GM23338 (cell line): ENCODE results near the gene MYO15B. TPM values are rescaled to one million over a fixed set of nuclear protein-coding genes. Genes with fewer than 3 reads are reported as not detected.

Source experiments
- ATAC-seq: fragments of 200-7000 bp; cut with Tn5 transposase; 3 replicates; pipeline ENCODE4 v1.9.1; 2020
- DNase-seq: peaks from one replicate; pipeline ENCODE4 v3.0.0-alpha.2; 2015; ENCODE audit warnings: low spot score
- H2AFZ ChIP-seq: fragments of 200-600 bp; sonication (generic); 2 replicates; pipeline ENCODE4 v1.8.0; 2016; ENCODE audit warnings: antibody characterized with exemption, mild to moderate bottlenecking, moderate library complexity
- H3F3A ChIP-seq: fragments of 200-600 bp; sonication (generic); replicated peaks from 2 replicates; pipeline ENCODE4 v1.8.0; 2017; ENCODE audit warnings: antibody characterized with exemption, mixed run types, low read depth
- H3K27ac ChIP-seq: fragments of 200-600 bp; sonication (generic); 2 replicates; pipeline ENCODE4 v1.6.1; 2016; ENCODE audit warnings: low read depth
- H3K27me3 ChIP-seq: fragments of 200-600 bp; sonication (generic); 2 replicates; pipeline ENCODE4 v1.8.0; 2016; ENCODE audit warnings: mild to moderate bottlenecking, mixed run types, moderate library complexity; ENCODE audit not compliant: insufficient read depth
- H3K36me3 ChIP-seq: fragments of 200-600 bp; sonication (generic); 2 replicates; pipeline ENCODE4 v1.8.0; 2016; ENCODE audit warnings: mild to moderate bottlenecking; ENCODE audit not compliant: insufficient read depth
- H3K4me1 ChIP-seq: fragments of 200-600 bp; sonication (generic); 2 replicates; pipeline ENCODE4 v1.8.0; 2016; ENCODE audit warnings: mild to moderate bottlenecking, moderate library complexity; ENCODE audit not compliant: insufficient read depth
- H3K4me2 ChIP-seq: fragments of 200-600 bp; sonication (generic); 2 replicates; pipeline ENCODE4 v1.7.1; 2017; ENCODE audit warnings: mixed run types
- H3K4me3 ChIP-seq: fragments of 200-600 bp; sonication (generic); 2 replicates; pipeline ENCODE4 v1.6.1; 2016; ENCODE audit warnings: mixed run types
- H3K79me2 ChIP-seq: fragments of 200-600 bp; sonication (generic); replicated peaks from 2 replicates; pipeline ENCODE4 v1.8.0; 2017; ENCODE audit warnings: mild to moderate bottlenecking; ENCODE audit not compliant: insufficient read depth
- H3K9me2 ChIP-seq: fragments of 200-600 bp; sonication (generic); 2 replicates; pipeline ENCODE4 v1.8.0; 2017; ENCODE audit not compliant: insufficient read depth
- H4K20me1 ChIP-seq: fragments of 200-600 bp; sonication (generic); replicated peaks from 2 replicates; pipeline ENCODE4 v1.8.0; 2017; ENCODE audit warnings: mild to moderate bottlenecking; ENCODE audit not compliant: insufficient read depth
- H3K27ac Mint-ChIP-seq: 2 replicates; pipeline ENCODE4 v1.8.0; 2020; ENCODE audit warnings: inconsistent platforms, mild to moderate bottlenecking, moderate library complexity, mixed read lengths
- H3K27me3 Mint-ChIP-seq: 3 replicates; pipeline ENCODE4 v1.8.0; 2022; ENCODE audit warnings: low read depth, mild to moderate bottlenecking, moderate library complexity, mixed read lengths, inconsistent platforms; ENCODE audit not compliant: insufficient read depth, poor library complexity
- H3K36me3 Mint-ChIP-seq: 3 replicates; pipeline ENCODE4 v1.8.0; 2021; ENCODE audit warnings: low read depth, mild to moderate bottlenecking, inconsistent platforms, moderate library complexity, mixed read lengths
- H3K4me1 Mint-ChIP-seq: 3 replicates; pipeline ENCODE4 v1.8.0; 2020; ENCODE audit warnings: mild to moderate bottlenecking, inconsistent platforms, mixed read lengths
- H3K4me3 Mint-ChIP-seq: 3 replicates; pipeline ENCODE4 v1.8.0; 2021; ENCODE audit warnings: moderate library complexity, mild to moderate bottlenecking, inconsistent platforms, mixed read lengths
- H3K9me3 Mint-ChIP-seq: 3 replicates; pipeline ENCODE4 v1.8.0; 2020; ENCODE audit warnings: moderate library complexity, mild to moderate bottlenecking, inconsistent platforms, mixed read lengths
- JUNB ChIP-seq: IDR thresholded peaks from one replicate; pipeline ENCODE4 v1.6.1; 2016; ENCODE audit warnings: antibody characterized with exemption; ENCODE audit not compliant: unreplicated experiment
- NANOG ChIP-seq: IDR thresholded peaks from 2 replicates; pipeline ENCODE4 v1.6.1; 2016; ENCODE audit warnings: antibody characterized with exemption, borderline replicate concordance
- STAT1 ChIP-seq: IDR thresholded peaks from one replicate; pipeline ENCODE4 v1.6.1; 2016; ENCODE audit warnings: antibody characterized with exemption; ENCODE audit not compliant: unreplicated experiment
- ZNF114 ChIP-seq: fragments of 250-450 bp; sonication (Bioruptor Pico); IDR thresholded peaks from 2 replicates; pipeline ENCODE4 v1.5.0; 2020; ENCODE audit warnings: mild to moderate bottlenecking, moderate library complexity
- ZNF331 ChIP-seq: fragments of 250-450 bp; sonication (Bioruptor Pico); IDR thresholded peaks from 2 replicates; pipeline ENCODE4 v1.5.0; 2020; ENCODE audit warnings: low read depth, mild to moderate bottlenecking, moderate library complexity
- long read RNA-seq: library from polyadenylated mRNA; unstranded; transcript quantifications from one replicate; pipeline ENCODE4 v2.0.0, GENCODE V29; 2020; ENCODE audit not compliant: unreplicated experiment
- polyA plus RNA-seq: library from polyadenylated mRNA; unstranded; fragments of >200 nt; fragmentation: Nextera tagmentation; extraction: Ambion mirVana; gene quantifications from 2 replicates; pipeline ENCODE4 v1.2.1, GENCODE V29; 2016
- total RNA-seq: library from RNA; depleted of rRNA; stranded (reverse); fragments of >200 nt; shearing (Covaris generic); gene quantifications from 2 replicates; pipeline ENCODE4 v1.2.3, GENCODE V29; 2014; rRNA removed
- TF ChIP-seq, protein P1 (sequence below), 2 experiments: fragments of 200-600 bp in 1 of 2; sonication (generic) in 1 of 2; conservative IDR thresholded peaks; 2 replicates each; pipeline versions ENCODE4 v1.5.1 to v1.6.1; 2016 to 2017; ENCODE audit warnings: antibody characterized with exemption in 2 of 2, low read depth in 2 of 2, mild to moderate bottlenecking in 2 of 2, moderate library complexity in 1 of 2
- TF ChIP-seq, protein P2 (sequence below): IDR thresholded peaks from one replicate; pipeline ENCODE4 v1.6.1; 2018; ENCODE audit warnings: antibody characterized with exemption; ENCODE audit not compliant: unreplicated experiment
- TF ChIP-seq, protein P3 (sequence below): IDR thresholded peaks from 2 replicates; pipeline ENCODE4 v1.6.1; 2016; ENCODE audit warnings: antibody characterized with exemption

Gene MYO15B
- total RNA-seq (7.2 and 12.4 TPM in 2 replicates), polyA plus RNA-seq (3.8 and 6.6 TPM in 2 replicates)
- long read RNA-seq, partial matches to known transcripts, result 0 of 1 reads
- long read RNA-seq, other reads (novel, unspliced or antisense), result 1 of 1 reads

DNA sequence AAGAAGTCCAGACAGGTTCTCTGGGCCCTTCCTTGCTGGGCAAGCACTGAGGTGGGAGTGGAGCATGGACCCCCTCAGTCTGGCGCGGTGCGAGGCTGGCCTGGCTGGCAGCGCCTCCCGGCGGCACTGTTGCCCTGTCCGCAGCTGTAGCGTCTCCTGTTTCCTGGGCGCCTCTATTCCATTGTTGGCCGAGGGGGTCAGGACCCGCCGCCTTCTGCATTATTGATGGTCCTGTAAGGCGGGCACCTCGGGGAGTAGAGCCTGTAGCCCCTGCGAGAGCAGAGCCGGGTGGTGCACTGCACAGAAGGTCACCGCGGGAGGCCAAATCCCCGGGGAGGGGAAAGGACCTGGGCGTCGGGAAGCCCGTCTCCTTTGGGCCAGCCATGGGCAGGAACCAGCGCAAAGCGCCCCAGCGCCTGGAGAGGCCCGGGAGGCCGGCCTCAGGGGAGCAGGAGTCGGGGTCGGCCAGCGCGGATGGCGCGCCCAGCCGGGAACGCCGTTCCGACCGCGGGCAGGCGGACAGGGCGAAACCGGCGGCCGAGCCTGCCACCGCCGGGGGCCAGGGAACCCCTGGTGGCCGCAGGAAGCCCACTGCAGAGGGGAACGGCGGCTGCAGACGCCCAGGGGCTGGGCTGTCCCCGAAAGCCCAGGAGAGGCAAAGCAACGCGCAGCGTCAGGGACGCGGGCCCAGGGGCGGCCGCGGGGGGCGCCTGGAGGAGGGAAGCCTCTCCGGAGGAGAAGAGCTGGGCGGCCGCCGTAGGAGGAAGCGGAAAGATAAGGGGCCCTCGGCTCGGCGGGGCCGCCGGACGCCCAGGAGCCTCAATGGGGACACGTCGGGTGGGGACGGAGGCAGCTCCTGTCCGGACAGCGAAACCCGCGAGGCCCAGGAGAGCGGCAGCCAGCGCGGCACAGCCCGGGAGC is at the start of gene MYO15B:
Gene MYO15B, plus strand, starts transcription at position 126 of the 921 bp plus-strand sequence. Its CDS starts 258 bp downstream, at position 384.
- Mint-ChIP-seq H3K27me3 (peaks cover 27% of the 10 kb centered on the region), H3K36me3 (no peaks in the 10 kb centered on the region; the same call in 2 of the 3 replicates), H3K27ac (no peak within 1 kb of the TSS), H3K4me3 (peak within 1 kb of the TSS; percentile 61), H3K9me3 (peaks cover 11% of the 10 kb centered on the region), H3K4me1 (no peaks in the 10 kb centered on the region)
- Histone ChIP-seq H3K79me2 (no peaks in the 10 kb centered on the region), H3K4me1 (peaks cover 6% of the 10 kb centered on the region), H3K27me3 (peaks cover 11% of the 10 kb centered on the region), H3K4me3 (peak within 1 kb of the TSS; percentile 71), H3F3A (no peaks in the 10 kb centered on the region), H3K27ac (peak within 1 kb of the TSS; percentile 50; the same call in 1 of the 2 replicates), H3K36me3 (no peaks in the 10 kb centered on the region), H3K4me2 (peak within 1 kb of the TSS; percentile 95), H4K20me1 (no peaks in the 10 kb centered on the region), H3K9me2 (no peaks in the 10 kb centered on the region), H2AFZ (peak within 1 kb of the TSS; percentile 96)
- TF ChIP-seq, protein P1, sequence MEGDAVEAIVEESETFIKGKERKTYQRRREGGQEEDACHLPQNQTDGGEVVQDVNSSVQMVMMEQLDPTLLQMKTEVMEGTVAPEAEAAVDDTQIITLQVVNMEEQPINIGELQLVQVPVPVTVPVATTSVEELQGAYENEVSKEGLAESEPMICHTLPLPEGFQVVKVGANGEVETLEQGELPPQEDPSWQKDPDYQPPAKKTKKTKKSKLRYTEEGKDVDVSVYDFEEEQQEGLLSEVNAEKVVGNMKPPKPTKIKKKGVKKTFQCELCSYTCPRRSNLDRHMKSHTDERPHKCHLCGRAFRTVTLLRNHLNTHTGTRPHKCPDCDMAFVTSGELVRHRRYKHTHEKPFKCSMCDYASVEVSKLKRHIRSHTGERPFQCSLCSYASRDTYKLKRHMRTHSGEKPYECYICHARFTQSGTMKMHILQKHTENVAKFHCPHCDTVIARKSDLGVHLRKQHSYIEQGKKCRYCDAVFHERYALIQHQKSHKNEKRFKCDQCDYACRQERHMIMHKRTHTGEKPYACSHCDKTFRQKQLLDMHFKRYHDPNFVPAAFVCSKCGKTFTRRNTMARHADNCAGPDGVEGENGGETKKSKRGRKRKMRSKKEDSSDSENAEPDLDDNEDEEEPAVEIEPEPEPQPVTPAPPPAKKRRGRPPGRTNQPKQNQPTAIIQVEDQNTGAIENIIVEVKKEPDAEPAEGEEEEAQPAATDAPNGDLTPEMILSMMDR (conservative IDR thresholded peaks at IDR 0.05; ENCODE audit: low read depth in 2 of 2), result peak; percentile 20 to 70; a peak in 3 of 4 replicates
- TF ChIP-seq, protein P2, sequence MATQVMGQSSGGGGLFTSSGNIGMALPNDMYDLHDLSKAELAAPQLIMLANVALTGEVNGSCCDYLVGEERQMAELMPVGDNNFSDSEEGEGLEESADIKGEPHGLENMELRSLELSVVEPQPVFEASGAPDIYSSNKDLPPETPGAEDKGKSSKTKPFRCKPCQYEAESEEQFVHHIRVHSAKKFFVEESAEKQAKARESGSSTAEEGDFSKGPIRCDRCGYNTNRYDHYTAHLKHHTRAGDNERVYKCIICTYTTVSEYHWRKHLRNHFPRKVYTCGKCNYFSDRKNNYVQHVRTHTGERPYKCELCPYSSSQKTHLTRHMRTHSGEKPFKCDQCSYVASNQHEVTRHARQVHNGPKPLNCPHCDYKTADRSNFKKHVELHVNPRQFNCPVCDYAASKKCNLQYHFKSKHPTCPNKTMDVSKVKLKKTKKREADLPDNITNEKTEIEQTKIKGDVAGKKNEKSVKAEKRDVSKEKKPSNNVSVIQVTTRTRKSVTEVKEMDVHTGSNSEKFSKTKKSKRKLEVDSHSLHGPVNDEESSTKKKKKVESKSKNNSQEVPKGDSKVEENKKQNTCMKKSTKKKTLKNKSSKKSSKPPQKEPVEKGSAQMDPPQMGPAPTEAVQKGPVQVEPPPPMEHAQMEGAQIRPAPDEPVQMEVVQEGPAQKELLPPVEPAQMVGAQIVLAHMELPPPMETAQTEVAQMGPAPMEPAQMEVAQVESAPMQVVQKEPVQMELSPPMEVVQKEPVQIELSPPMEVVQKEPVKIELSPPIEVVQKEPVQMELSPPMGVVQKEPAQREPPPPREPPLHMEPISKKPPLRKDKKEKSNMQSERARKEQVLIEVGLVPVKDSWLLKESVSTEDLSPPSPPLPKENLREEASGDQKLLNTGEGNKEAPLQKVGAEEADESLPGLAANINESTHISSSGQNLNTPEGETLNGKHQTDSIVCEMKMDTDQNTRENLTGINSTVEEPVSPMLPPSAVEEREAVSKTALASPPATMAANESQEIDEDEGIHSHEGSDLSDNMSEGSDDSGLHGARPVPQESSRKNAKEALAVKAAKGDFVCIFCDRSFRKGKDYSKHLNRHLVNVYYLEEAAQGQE, result no peak
- ATAC-seq, result peak; percentile 66
- DNase-seq, result peak; percentile 79

DNA sequence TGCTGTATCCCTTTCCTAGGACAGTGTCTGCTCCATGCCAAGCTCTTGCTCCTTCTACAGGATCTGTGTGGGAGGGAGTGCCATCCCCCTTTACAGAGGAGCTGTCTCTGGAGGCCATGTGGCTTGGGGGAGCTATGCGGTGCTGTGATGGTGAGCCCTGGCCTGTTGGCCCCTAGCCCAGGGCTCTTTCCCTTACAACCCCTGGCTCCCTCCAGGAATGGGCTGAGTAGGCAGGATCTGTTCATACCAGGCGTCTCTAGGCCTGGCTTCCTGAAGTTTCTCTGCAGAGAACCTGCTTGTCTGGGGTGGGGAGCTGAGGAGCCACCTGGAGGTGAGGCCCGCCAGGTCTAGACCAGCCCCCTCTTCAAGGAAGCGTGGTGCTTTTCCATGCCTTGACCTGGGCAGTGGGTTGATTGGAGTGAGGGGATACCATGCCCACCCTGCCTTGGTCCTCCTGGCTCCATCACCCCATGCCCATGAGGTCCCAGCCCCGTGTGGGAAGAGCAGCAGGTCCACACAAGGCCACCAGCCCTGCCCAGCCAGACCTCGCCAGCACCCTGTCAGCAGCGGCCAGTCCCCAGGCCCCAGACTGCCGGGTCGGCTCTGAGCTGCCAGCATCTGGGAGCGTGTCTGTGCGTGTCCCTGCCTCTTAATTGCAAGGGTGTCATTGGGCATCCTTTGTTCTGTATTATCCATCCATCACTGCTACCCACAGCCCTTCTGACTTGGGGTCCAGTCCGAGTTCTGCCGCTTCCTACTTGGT is 47.5 kb upstream of the MYO15B start:
- H3K9me3 Mint-ChIP-seq, result no peaks in the 10 kb centered on the region
- H3K4me2 ChIP-seq, result no peak overlapping the region

More for the DNA sequence above, 47.5 kb upstream of the MYO15B start:
- Mint-ChIP-seq H3K36me3 (no peaks in the 10 kb centered on the region), H3K27me3 (peaks cover 7% of the 10 kb centered on the region), H3K27ac (no peak overlapping the region; the same call in 1 of the 2 replicates), H3K4me1 (peaks cover 21% of the 10 kb centered on the region; the same call in 2 of the 3 replicates), H3K4me3 (no peak overlapping the region)
- no peaks in the 10 kb centered on the region for H3F3A ChIP-seq
- TF ChIP-seq ZNF114 (CRISPR knock-in tag) (no peak), NANOG (no peak), JUNB (no peak), STAT1 (no peak), ZNF331 (CRISPR knock-in tag) (no peak)
- TF ChIP-seq, protein P3, sequence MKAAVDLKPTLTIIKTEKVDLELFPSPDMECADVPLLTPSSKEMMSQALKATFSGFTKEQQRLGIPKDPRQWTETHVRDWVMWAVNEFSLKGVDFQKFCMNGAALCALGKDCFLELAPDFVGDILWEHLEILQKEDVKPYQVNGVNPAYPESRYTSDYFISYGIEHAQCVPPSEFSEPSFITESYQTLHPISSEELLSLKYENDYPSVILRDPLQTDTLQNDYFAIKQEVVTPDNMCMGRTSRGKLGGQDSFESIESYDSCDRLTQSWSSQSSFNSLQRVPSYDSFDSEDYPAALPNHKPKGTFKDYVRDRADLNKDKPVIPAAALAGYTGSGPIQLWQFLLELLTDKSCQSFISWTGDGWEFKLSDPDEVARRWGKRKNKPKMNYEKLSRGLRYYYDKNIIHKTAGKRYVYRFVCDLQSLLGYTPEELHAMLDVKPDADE, result no peak
- TF ChIP-seq, protein P1 (conservative IDR thresholded peaks at IDR 0.05; ENCODE audit: low read depth in 2 of 2), result no peak
- no peaks in the 10 kb centered on the region for H3K4me1 ChIP-seq
- H3K79me2 ChIP-seq, result no peaks in the 10 kb centered on the region
- no peaks in the 10 kb centered on the region for H3K9me2 ChIP-seq
- H3K36me3 ChIP-seq, result no peaks in the 10 kb centered on the region
- no peak overlapping the region for H2AFZ ChIP-seq
- no peak for ATAC-seq
- no peak for DNase-seq
- no peak overlapping the region for H3K4me3 ChIP-seq
- no peaks in the 10 kb centered on the region for H3K27me3 ChIP-seq
- peaks cover 3% of the 10 kb centered on the region; the same call in 1 of the 2 replicates for H4K20me1 ChIP-seq
- no peak overlapping the region for H3K27ac ChIP-seq
